ENCODE measurements around the gene CPT1A.

The CPT1A gene

DNA sequence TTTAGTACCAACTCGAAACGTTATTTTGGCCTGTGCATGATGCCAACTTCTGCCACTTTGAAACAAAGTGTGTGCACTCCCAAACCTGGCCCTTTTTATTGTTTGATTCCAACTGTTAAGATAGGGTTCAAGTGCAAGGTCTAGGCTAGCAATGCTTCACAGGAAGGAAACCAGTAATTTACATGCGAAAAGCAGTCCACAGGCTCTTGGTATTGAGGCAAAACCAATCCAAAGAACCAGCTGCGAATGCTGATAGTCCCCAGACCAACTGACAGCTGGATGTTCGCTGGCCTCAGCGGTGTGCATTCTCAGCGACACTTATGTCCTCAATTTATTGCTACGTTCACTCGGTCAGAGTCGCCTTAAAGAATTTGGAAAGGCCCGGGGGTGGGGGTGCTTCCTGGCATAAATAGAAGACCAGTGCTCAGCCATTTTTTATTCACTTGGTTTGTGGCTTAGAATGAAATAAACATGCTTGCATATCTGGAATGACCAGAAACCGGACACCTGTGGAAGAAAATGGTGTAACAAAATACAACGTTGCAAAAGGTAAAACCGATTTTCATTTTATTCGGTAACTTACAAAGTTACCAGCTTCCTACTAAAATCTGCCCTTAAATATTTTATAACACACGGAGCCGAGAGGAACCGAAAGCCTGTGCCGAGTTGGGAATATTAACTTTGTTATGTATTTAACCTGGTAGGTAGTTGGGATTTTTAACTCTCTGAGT, 1.6 kb downstream of the CPT1A start:
- TF ChIP-seq, protein P1, sequence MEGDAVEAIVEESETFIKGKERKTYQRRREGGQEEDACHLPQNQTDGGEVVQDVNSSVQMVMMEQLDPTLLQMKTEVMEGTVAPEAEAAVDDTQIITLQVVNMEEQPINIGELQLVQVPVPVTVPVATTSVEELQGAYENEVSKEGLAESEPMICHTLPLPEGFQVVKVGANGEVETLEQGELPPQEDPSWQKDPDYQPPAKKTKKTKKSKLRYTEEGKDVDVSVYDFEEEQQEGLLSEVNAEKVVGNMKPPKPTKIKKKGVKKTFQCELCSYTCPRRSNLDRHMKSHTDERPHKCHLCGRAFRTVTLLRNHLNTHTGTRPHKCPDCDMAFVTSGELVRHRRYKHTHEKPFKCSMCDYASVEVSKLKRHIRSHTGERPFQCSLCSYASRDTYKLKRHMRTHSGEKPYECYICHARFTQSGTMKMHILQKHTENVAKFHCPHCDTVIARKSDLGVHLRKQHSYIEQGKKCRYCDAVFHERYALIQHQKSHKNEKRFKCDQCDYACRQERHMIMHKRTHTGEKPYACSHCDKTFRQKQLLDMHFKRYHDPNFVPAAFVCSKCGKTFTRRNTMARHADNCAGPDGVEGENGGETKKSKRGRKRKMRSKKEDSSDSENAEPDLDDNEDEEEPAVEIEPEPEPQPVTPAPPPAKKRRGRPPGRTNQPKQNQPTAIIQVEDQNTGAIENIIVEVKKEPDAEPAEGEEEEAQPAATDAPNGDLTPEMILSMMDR (IDR thresholded peaks at IDR 0.05) = no peak

DNA sequence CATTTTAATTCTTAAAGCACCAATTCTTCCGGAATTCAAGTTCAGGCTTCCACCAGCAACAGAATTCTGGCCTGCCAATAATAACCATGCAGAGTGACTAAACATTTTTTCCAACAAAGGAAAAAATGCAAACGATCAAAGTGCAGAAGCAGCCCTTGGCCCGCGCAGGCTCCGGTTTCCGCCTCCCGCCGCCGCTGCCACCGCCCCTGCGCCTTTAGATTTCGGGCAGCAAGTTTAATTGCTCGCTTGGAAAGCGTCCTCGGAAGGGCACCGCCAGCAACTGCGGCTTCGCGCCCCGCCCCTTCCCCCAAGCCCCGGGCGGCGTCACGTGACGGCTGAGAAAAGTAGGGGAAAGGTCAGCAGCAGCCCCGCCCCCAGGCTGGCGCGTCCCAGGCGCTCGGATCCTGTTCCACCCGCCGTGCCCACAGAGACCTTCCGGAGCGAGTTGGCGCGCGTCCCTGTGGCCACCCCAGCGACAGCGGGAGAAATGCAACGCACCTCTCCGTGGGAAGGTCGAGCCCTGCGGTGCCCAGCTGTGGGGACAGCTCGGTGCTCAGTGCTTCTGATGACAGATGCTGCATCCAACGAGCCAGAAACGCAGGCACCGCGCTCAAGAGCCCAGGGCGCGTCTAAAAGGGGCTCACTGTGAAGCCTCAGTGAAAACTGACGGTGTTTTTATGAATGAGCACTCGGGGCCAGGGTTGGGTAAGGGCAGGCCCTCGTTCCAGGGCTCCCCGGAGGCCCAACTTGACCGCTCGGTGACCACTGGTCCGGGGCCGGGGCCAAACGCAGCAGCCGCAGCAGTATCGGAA, 2.5 kb downstream of the CPT1A start:
- TF ChIP-seq, protein P1 (IDR thresholded peaks at IDR 0.05) = no peak

DNA sequence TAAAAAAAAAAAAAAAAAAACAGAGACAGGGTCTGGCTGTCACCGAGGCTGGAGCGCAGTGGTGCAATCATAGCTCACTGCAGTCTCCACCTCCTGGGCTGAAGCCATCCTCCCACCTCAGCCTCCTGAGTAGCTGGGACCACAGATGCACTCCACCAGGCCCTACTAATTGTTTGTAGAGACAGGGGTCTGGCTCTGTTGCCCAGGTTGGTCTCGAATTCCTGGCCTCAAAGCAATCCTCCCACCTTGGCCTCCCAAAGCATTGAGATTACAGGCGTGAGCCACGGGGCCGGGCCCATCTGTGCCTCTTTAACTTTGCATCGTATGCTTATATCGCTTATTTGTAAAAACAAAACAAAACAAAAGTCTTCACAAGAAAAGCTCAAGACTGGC, 3.1 kb downstream of the CPT1A start:
- TF ChIP-seq, protein P1 (IDR thresholded peaks at IDR 0.05) = no peak

DNA sequence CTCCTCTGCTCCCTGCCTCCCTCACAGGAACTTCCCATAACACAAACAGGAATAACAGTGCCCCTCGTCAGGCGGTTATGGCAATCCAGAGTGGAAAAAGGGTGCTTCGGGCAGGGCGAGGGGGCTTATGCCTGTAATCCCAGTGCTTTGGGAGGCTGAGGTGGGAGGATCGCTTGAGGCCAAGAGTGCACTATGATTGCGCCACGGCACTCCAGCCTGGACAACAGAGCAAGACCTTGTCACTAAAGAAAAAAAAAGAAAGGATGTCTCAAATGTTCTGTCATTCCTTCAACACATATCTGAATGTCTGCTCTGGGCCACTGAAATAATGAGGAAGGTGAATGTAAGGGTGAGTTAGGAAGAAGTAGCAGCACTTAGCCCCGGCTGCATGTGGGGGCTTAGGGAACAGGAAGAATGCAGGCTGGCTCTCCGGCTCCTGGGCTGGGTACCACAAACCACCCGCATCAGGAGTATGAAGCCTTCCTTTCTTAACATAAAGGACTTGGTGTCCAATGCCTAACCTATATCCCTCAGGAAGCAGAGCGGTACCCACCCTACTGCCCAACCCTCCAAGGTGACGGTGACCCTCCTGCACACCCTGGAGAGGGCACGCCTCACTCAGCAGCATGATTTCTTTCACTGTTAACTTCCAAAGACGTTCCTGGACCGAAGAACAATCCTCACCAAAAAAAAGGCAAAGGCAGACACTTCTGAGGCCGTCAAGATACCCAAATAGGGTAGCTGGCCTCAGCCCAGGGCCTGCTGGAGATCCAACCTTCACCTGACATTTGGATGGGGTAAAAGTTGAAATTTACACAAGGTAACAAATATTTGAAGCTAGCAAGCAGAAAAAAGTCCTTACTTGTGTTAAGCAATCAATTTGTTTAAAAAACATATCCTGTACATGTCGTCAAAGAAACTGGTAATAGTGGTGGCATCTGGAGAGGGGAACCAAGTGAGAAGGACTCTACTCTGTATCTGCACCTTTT, 3.8 kb downstream of the CPT1A start:
- TF ChIP-seq, protein P1 (IDR thresholded peaks at IDR 0.05) = no peak

DNA sequence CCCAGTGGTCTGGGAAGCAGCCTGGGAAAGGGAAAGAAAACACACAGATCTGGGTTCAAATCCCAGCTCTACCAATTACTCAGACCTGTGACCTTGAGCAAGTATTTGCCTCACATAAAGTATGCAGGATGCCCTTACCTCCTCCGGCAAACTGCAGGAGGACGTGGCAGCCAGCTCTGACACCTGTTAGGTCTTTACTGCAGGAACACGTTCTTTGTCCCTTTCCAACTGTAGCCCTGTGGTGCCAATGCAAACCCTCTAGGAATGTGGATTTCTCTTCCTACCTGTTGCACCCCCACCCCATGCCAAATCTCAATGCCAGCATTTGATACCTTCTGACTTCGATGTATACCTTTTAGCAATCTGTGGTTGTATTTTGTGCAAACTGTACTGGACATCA, 6.0 kb downstream of the CPT1A start:
- TF ChIP-seq, protein P1 (IDR thresholded peaks at IDR 0.05) = no peak

DNA sequence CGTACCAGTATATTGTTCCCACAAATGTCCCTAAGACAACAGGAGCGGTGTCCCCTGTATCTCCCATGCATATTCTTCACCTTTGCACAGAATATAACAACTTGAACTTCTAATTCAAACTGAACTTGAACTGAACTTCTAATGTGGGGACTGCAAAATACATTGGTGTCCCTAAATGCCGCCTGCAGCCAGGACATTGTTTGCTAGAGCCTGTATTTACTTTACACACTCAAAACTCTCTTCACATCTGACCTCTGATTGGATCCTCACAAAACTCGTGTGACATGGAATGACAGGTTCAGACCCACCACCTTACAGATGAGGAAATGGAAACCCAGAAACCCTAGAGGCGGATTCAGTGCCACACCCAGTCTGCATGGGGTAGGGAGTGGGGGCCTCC, 6.4 kb downstream of the CPT1A start:
- TF ChIP-seq, protein P1 (IDR thresholded peaks at IDR 0.05) = no peak

Data from LNCAP (cell line).